CD14-positive monocyte (primary cell): Measurements from ENCODE around the gene MOCOS. TPM values are rescaled to one million over a fixed set of nuclear protein-coding genes. Genes with fewer than 3 reads are reported as not detected.
A peak's percentile ranks its signal among the peaks of the same experiment; 100 is the strongest.
"Not testable (repeated sequence)": the region's sequence is repeated elsewhere in the genome, so short reads cannot be mapped to it uniquely, and the experiment has no call there.

Experiments used
- DNase-seq, 3 donors: peaks; one replicate each; pipeline ENCODE4 v3.0.0-alpha.2; 2011 to 2022
- H2AFZ ChIP-seq: 2 replicates; pipeline ENCODE4 v1.6.0; 2012; ENCODE audit warnings: mild to moderate bottlenecking, low read depth, low read length, inconsistent platforms; ENCODE audit not compliant: insufficient read depth, poor library complexity, severe bottlenecking
- H3K27ac ChIP-seq, 2 donors: 1 replicate in 1 of 2; 2 replicates in 1 of 2; pipeline ENCODE4 v1.5.1; 2012 to 2013; ENCODE audit warnings: low read length in 2 of 2, control low read depth in 1 of 2, inconsistent platforms in 1 of 2, low read depth in 1 of 2, mild to moderate bottlenecking in 1 of 2
- H3K27me3 ChIP-seq, 2 donors: one replicate each; pipeline versions ENCODE4 v1.6.0 to v1.6.1; 2011 to 2013; ENCODE audit warnings: low read length in 2 of 2; ENCODE audit not compliant: control insufficient read depth in 2 of 2, insufficient read depth in 2 of 2
- H3K36me3 ChIP-seq, 2 donors: replicated peaks in 1 of 2; 1 replicate in 1 of 2; 2 replicates in 1 of 2; pipeline versions ENCODE4 v1.5.1 to v1.6.1; 2012 to 2013; ENCODE audit warnings: low read length in 2 of 2, control low read depth in 1 of 2, inconsistent platforms in 1 of 2, mild to moderate bottlenecking in 1 of 2; ENCODE audit not compliant: insufficient read depth in 2 of 2, control insufficient read depth in 1 of 2
- H3K4me1 ChIP-seq, 2 donors: 1 replicate in 1 of 2; 2 replicates in 1 of 2; pipeline versions ENCODE4 v1.5.1 to v1.6.1; 2012 to 2013; ENCODE audit warnings: low read length in 2 of 2, control low read depth in 1 of 2, inconsistent platforms in 1 of 2, mild to moderate bottlenecking in 1 of 2, moderate library complexity in 1 of 2; ENCODE audit not compliant: insufficient read depth in 2 of 2, control insufficient read depth in 1 of 2
- H3K4me2 ChIP-seq: replicated peaks from 2 replicates; pipeline ENCODE3; 2012; ENCODE audit warnings: low read length, moderate library complexity, mild to moderate bottlenecking; ENCODE audit not compliant: poor library complexity, severe bottlenecking; ENCODE audit errors: extremely low read depth
- H3K4me3 ChIP-seq, 3 experiments: fragments of 200-600 bp in 1 of 3; sonication (generic) in 1 of 3; replicated peaks in 1 of 3; 1 replicate in 2 of 3; 2 replicates in 1 of 3; pipeline ENCODE4 v1.5.1; 2011 to 2013; ENCODE audit warnings: low read length in 3 of 3, mild to moderate bottlenecking in 3 of 3, control low read depth in 2 of 3, low read depth in 2 of 3, inconsistent platforms in 1 of 3, moderate library complexity in 1 of 3
- H3K79me2 ChIP-seq: 2 replicates; pipeline ENCODE4 v1.6.0; 2012; ENCODE audit warnings: mild to moderate bottlenecking, control low read depth, inconsistent platforms, low read length, moderate library complexity; ENCODE audit not compliant: insufficient read depth
- H3K9ac ChIP-seq: 2 replicates; pipeline ENCODE4 v1.6.0; 2017; ENCODE audit warnings: low read length, mild to moderate bottlenecking; ENCODE audit not compliant: insufficient read depth, poor library complexity, severe bottlenecking
- H3K9me3 ChIP-seq, 2 donors: replicated peaks in 1 of 2; 1 replicate in 1 of 2; 2 replicates in 1 of 2; pipeline versions ENCODE4 v1.5.1 to v1.6.1; 2012 to 2013; ENCODE audit warnings: low read length in 2 of 2, control low read depth in 1 of 2; ENCODE audit not compliant: control insufficient read depth in 1 of 2, insufficient read depth in 1 of 2
- H4K20me1 ChIP-seq: 2 replicates; pipeline ENCODE4 v1.6.0; 2012; ENCODE audit warnings: mild to moderate bottlenecking, low read length, control low read depth, moderate library complexity; ENCODE audit not compliant: insufficient read depth
- H3K27ac Mint-ChIP-seq, 7 donors: one replicate each; pipeline ENCODE4 v1.8.0; 2020; ENCODE audit warnings: mild to moderate bottlenecking in 7 of 7, mixed read lengths in 7 of 7, moderate library complexity in 6 of 7, inconsistent platforms in 2 of 7
- H3K27me3 Mint-ChIP-seq, 3 donors: one replicate each; pipeline ENCODE4 v1.8.0; 2021 to 2022; ENCODE audit warnings: low read depth in 3 of 3, mild to moderate bottlenecking in 3 of 3, mixed read lengths in 3 of 3, moderate library complexity in 3 of 3, inconsistent platforms in 1 of 3
- H3K36me3 Mint-ChIP-seq, 2 donors: one replicate each; pipeline ENCODE4 v1.8.0; 2020; ENCODE audit warnings: mixed read lengths in 2 of 2, inconsistent platforms in 1 of 2, mild to moderate bottlenecking in 1 of 2
- H3K4me1 Mint-ChIP-seq: one replicate; pipeline ENCODE4 v1.8.0; 2020; ENCODE audit warnings: mild to moderate bottlenecking, mixed read lengths
- H3K4me3 Mint-ChIP-seq, 2 donors: one replicate each; pipeline ENCODE4 v1.8.0; 2020; ENCODE audit warnings: mild to moderate bottlenecking in 2 of 2, mixed read lengths in 2 of 2, moderate library complexity in 1 of 2
- H3K9me3 Mint-ChIP-seq, 7 donors: one replicate each; pipeline ENCODE4 v1.8.0; 2020 to 2022; ENCODE audit warnings: mixed read lengths in 7 of 7, mild to moderate bottlenecking in 6 of 7, moderate library complexity in 6 of 7, inconsistent platforms in 2 of 7
- WGBS: methylation state at CpG from one replicate; pipeline ENCODE4 v1.1.5; 2013; ENCODE audit warnings: missing lambda C conversion rate; ENCODE audit not compliant: insufficient coverage; 5-methylcytosine and 5-hydroxymethylcytosine counted together
- intact Hi-C, 2 donors: fragments of 100-400 bp; cut with micrococcal nuclease; formaldehyde crosslinking; loops; one replicate each; pipeline versions ENCODE4 v1.15.0 to v1.15.1; 2023
- polyA plus RNA-seq, 3 donors: library from polyadenylated mRNA; depleted of rRNA in 1 of 3; unstranded in 2 of 3; stranded (reverse) in 1 of 3; fragments of 300-500 nt in 2 of 3; fragments of >200 nt in 1 of 3; fragmentation: Illumina TruSeq in 2 of 3; gene quantifications; 1 replicate in 2 of 3; 2 replicates in 1 of 3; pipeline ENCODE4 v1.2.3, GENCODE V29; 2012 to 2021
- TF ChIP-seq, protein P1 (sequence below): fragments of 200-600 bp; IDR thresholded peaks from one replicate; pipeline ENCODE4 v1.8.0; 2022; ENCODE audit warnings: antibody characterized with exemption, mild to moderate bottlenecking

MOCOS gene
- polyA plus RNA-seq, 3 donors, result 0.03 to 0.05 TPM; not detected in 1

DNA sequence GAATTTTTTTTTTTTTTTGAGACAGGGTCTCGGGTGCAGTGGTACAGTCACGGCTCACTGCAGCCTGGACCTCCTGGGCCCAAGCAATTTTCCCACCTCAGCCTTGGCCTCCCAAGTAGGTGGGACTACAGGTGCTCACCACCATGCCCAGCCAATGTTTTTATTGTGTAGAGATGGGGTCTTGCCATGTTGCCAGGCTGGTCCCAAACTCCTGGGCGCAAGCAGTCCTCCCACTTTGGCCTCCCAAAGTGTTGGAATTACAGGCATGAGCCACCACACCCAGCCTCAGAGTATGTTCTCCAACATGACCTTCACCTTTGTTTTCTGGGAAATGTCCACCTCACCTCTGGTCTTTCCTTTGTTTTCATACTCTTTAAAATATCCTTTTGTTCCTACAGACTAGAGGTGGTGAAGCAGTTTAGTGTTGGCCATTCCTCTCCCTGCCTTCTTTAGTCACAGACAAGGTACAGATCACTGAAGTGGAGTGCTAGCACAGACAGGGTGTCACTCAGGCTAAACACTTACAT, 19.5 kb upstream of the MOCOS start:
- Mint-ChIP-seq H3K27me3 (peaks cover 0 to 1% (median 0%) of the 10 kb centered on the region in 3 donors), H3K36me3 (peaks cover 79 to 93% of the 10 kb centered on the region in 2 donors), H3K27ac (peak overlapping the region in 3 of 7 donors; percentile 4 to 61 (median 16)), H3K9me3 (no peaks in the 10 kb centered on the region), H3K4me3 (no peak overlapping the region), H3K4me1 (no peaks in the 10 kb centered on the region)
- no peaks in the 10 kb centered on the region for H3K27me3 ChIP-seq
- WGBS, result 100% methylated on average over 1 of the region's 3 CpGs
- no peak overlapping the region for H2AFZ ChIP-seq
- intact Hi-C loops, result no loop called here
- peaks cover 76 to 93% of the 10 kb centered on the region in 2 donors for H3K36me3 ChIP-seq
- H3K27ac ChIP-seq, result no peak overlapping the region
- H3K9me3 ChIP-seq, result no peaks in the 10 kb centered on the region
- no peaks in the 10 kb centered on the region for H3K4me1 ChIP-seq
- H3K9ac ChIP-seq, result no peak overlapping the region
- no peak overlapping the region for H3K4me3 ChIP-seq
- H3K4me2 ChIP-seq, result no peak overlapping the region
- no peaks in the 10 kb centered on the region for H4K20me1 ChIP-seq
- H3K79me2 ChIP-seq, result no peaks in the 10 kb centered on the region
- no peak for DNase-seq
- TF ChIP-seq, protein P1, sequence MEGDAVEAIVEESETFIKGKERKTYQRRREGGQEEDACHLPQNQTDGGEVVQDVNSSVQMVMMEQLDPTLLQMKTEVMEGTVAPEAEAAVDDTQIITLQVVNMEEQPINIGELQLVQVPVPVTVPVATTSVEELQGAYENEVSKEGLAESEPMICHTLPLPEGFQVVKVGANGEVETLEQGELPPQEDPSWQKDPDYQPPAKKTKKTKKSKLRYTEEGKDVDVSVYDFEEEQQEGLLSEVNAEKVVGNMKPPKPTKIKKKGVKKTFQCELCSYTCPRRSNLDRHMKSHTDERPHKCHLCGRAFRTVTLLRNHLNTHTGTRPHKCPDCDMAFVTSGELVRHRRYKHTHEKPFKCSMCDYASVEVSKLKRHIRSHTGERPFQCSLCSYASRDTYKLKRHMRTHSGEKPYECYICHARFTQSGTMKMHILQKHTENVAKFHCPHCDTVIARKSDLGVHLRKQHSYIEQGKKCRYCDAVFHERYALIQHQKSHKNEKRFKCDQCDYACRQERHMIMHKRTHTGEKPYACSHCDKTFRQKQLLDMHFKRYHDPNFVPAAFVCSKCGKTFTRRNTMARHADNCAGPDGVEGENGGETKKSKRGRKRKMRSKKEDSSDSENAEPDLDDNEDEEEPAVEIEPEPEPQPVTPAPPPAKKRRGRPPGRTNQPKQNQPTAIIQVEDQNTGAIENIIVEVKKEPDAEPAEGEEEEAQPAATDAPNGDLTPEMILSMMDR, result no peak

DNA sequence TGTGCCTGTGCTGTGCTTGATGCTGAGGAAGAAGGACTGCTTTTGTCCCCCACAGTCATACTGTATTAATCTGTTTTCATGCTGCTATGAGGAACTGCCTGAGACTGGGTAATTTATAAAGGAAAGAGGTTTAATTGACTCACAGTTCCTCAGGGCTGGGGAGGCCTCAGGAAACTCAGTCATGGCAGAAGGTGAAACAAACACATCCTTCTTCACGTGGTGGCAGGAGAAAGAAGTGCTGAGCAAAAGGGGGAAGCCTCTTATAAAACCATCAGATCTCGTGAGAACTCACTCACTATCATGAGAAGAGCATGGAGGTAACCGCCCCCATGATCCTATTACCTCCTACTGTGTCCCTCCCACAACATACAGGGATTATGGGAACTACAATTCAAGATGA, 19.0 kb upstream of the MOCOS start:
- Mint-ChIP-seq H3K27ac (peak overlapping the region in 4 of 7 donors; percentile 27 to 73 (median 52)), H3K36me3 (peaks cover 76 to 90% of the 10 kb centered on the region in 2 donors)
- H3K9ac ChIP-seq, H3K79me2 ChIP-seq, H2AFZ ChIP-seq, DNase-seq, H3K9me3 ChIP-seq, H3K27me3 ChIP-seq, H3K4me1 ChIP-seq, H3K4me1 Mint-ChIP-seq, H4K20me1 ChIP-seq, H3K4me3 Mint-ChIP-seq, H3K4me2 ChIP-seq, H3K27me3 Mint-ChIP-seq, intact Hi-C loops, H3K9me3 Mint-ChIP-seq, H3K27ac ChIP-seq, H3K4me3 ChIP-seq: not testable (repeated sequence)
- peaks cover 74 to 93% of the 10 kb centered on the region in 2 donors for H3K36me3 ChIP-seq
- no CpG with 5 or more reads among the region's 3 CpGs for WGBS
